Activated naive CD4-positive, alpha-beta T cell treated with anti-CD3 and anti-CD28 coated beads, Interleukin-2, amount 50 U/mL, for 16 hours (primary cell): ENCODE data around the gene DUSP21.
"Not testable (repeated sequence)": the region's sequence is repeated elsewhere in the genome, so short reads cannot be mapped to it uniquely, and the experiment has no call there.

Experiments used
- DNase-seq: peaks from one replicate; pipeline ENCODE4 v3.0.0-alpha.2; 2020

Gene DUSP21

DNA sequence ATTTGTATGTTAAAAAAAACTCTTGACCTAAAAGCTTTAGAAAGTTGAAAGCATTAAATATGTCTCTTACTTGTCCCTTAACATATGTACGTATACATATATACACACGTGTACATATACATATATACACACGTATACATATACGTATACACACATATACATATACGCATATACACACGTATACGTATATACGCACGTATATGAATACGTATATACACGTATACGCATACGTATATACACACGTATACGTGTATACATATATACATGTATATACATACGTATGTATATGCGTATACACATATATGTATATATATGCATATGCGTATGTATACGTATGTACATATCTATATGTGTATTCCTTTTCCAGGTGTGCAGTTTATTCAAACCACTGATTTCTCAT, 32.9 kb downstream of the DUSP21 start:
- DNase-seq = no peak

GRCh38 chrX:44878780-44879179, 35.0 kb downstream of the DUSP21 start:
- no peak for DNase-seq

DNA sequence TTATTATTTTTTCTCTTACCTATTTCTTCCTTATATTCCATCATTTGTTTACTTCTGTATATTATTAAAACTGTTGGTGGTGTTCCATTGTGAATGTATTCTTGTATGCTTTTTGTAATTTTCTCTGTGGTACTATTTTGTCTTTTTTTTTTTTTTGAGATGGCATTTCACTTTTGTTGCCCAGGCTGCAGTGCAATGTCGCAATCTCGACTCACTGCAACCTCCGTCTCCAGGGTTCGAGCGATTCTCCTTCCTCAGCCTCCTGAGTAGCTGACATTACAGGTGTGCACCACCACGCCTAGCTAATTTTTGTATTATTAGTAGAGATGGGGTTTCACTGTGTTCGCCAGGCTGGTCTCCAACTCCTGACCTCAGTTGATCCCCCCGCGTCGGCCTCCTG, 37.7 kb downstream of the DUSP21 start:
- no peak for DNase-seq

DNA sequence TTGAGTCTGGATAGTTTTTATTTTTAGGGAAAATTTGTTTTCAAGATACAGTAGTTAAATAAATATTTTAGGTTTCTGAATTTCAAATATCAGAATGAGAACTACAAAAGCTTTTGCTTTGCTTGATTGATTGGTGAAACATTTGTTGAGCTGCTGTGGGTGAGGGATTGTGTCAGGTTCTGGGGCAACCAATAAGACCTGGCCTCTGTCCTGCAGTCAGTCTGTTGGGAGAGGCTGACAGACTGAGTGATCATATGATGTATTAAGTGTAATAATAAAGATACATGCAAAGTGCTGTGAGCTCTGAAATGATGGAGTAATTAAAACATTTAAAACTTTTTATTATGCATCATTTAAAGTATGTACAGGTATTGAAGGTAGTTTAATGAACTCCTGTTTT, 38.8 kb downstream of the DUSP21 start:
- no peak for DNase-seq

DNA sequence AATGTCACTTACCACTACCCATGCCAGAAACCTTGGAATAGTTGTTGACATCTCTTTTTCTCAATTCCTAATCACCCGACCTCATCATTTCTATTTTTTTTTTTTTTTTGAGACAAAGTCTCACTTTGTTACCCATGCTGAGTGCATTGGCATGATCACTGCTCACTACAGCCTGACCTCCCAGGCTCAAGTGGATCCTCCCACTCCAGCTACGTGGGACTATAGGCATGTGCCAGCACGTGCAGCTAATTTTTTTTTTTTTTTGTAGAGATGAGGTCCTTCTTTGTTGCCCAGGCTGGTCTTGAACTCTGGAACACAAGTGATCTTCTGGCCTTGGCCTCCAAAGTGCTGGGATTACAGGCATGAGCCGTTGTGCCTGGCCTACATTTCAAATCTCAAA, 41.1 kb downstream of the DUSP21 start:
- DNase-seq = no peak

- DNase-seq = no peak
Observed at GRCh38 chrX:44889824-44890223, 46.0 kb downstream of the DUSP21 start.

- DNase-seq = no peak
Observed at GRCh38 chrX:44890247-44890646, 46.4 kb downstream of the DUSP21 start.

GRCh38 chrX:44890687-44891086, 46.9 kb downstream of the DUSP21 start:
- DNase-seq = not testable (repeated sequence)

GRCh38 chrX:44891642-44892041, 47.8 kb downstream of the DUSP21 start:
- DNase-seq = no peak
